ENCODE measurements around the gene MYO15B.

MYO15B gene

GRCh38 chr17:75587675-75588595 is at the start of gene MYO15B:
MYO15B (plus strand) TSS chr17:75587800; CDS start chr17:75588058, 258 bp downstream.
- DNase-seq: peak in 35 of 58 donors; percentile 13 to 67 (median 39)

- DNase-seq: no peak
Observed at GRCh38 chr17:75539967-75540729, 47.5 kb upstream of the MYO15B start.

- DNase-seq: no peak
Observed at GRCh38 chr17:75540923-75541503, 46.6 kb upstream of the MYO15B start.

- no peak for DNase-seq
Observed at GRCh38 chr17:75542229-75542628, 45.4 kb upstream of the MYO15B start.

- DNase-seq: no peak
Observed at GRCh38 chr17:75542728-75543336, 44.8 kb upstream of the MYO15B start.

GRCh38 chr17:75544250-75544649 is 43.4 kb upstream of the MYO15B start:
- no peak for DNase-seq

GRCh38 chr17:75546181-75546580 is 41.4 kb upstream of the MYO15B start:
- DNase-seq: no peak

GRCh38 chr17:75547091-75547490 is 40.5 kb upstream of the MYO15B start:
- no peak for DNase-seq

- DNase-seq: no peak
Observed at GRCh38 chr17:75548813-75549212, 38.8 kb upstream of the MYO15B start.

- DNase-seq: no peak
Observed at GRCh38 chr17:75549246-75550138, 38.1 kb upstream of the MYO15B start.

GRCh38 chr17:75550139-75550465 is 37.5 kb upstream of the MYO15B start:
- no peak for DNase-seq

- no peak for DNase-seq
Observed at GRCh38 chr17:75551266-75551665, 36.3 kb upstream of the MYO15B start.

GRCh38 chr17:75552425-75553294 is 34.9 kb upstream of the MYO15B start:
- peak in 1 of 58 donors; percentile 3 for DNase-seq

- DNase-seq: no peak
Observed at GRCh38 chr17:75553295-75554110, 34.1 kb upstream of the MYO15B start.

- no peak for DNase-seq
Observed at GRCh38 chr17:75555679-75556153, 31.9 kb upstream of the MYO15B start.

- peak in 55 of 58 donors; percentile 5 to 84 (median 67) for DNase-seq
Observed at GRCh38 chr17:75557075-75557851, 30.3 kb upstream of the MYO15B start.

- DNase-seq: peak in 4 of 58 donors; percentile 37 to 54 (median 50)
Observed at GRCh38 chr17:75557852-75558665, 29.5 kb upstream of the MYO15B start.

Data from anterior cingulate cortex (tissue), 58 donors.